HG03439 (cell line): ENCODE data around the gene SPATA33.
"Not testable (repeated sequence)": the region's sequence is repeated elsewhere in the genome, so short reads cannot be mapped to it uniquely, and the experiment has no call there.

Source experiments
- ATAC-seq: cut with Tn5 transposase; IDR thresholded peaks from one replicate; pipeline ENCODE4 v1.9.1; 2021; ENCODE audit warnings: mild to moderate bottlenecking, moderate library complexity; ENCODE audit not compliant: unreplicated experiment

SPATA33 gene

GRCh38 chr16:89624777-89625761 is 32.6 kb upstream of the SPATA33 start:
- no peak for ATAC-seq

- ATAC-seq: no peak
These were observed 27.6 kb upstream of the SPATA33 start for GRCh38 chr16:89629827-89630610.

- ATAC-seq: no peak
These were observed 24.5 kb upstream of the SPATA33 start for GRCh38 chr16:89633064-89633631.

GRCh38 chr16:89634463-89635385 is 22.9 kb upstream of the SPATA33 start:
- not testable (repeated sequence) for ATAC-seq

GRCh38 chr16:89636663-89637062 is 21.0 kb upstream of the SPATA33 start:
- ATAC-seq: no peak

- ATAC-seq: no peak
These were observed 20.3 kb upstream of the SPATA33 start for GRCh38 chr16:89637379-89637778.

GRCh38 chr16:89638455-89638854 is 19.2 kb upstream of the SPATA33 start:
- no peak for ATAC-seq

GRCh38 chr16:89639385-89639784 is 18.3 kb upstream of the SPATA33 start:
- no peak for ATAC-seq

- ATAC-seq: no peak
These were observed 16.0 kb upstream of the SPATA33 start for GRCh38 chr16:89641458-89642119.

GRCh38 chr16:89642574-89642973 is 15.1 kb upstream of the SPATA33 start:
- no peak for ATAC-seq

- ATAC-seq: no peak
These were observed 13.8 kb upstream of the SPATA33 start for GRCh38 chr16:89643769-89644300.

GRCh38 chr16:89645122-89645521 is 12.5 kb upstream of the SPATA33 start:
- ATAC-seq: no peak

- ATAC-seq: no peak
These were observed 11.4 kb upstream of the SPATA33 start for GRCh38 chr16:89646270-89646669.

GRCh38 chr16:89646906-89647305 is 10.7 kb upstream of the SPATA33 start:
- no peak for ATAC-seq

- ATAC-seq: no peak
These were observed 6.1 kb upstream of the SPATA33 start for GRCh38 chr16:89651584-89651983.

- ATAC-seq: no peak
These were observed 3.9 kb upstream of the SPATA33 start for GRCh38 chr16:89653656-89654295.

- no peak for ATAC-seq
These were observed 2.5 kb upstream of the SPATA33 start for GRCh38 chr16:89655062-89655643.

GRCh38 chr16:89656435-89657121 is 1.1 kb upstream of the SPATA33 start:
- ATAC-seq: no peak
